ENCODE data around the gene FOXB1. TPM values are rescaled to one million over a fixed set of nuclear protein-coding genes. Genes with fewer than 3 reads are reported as not detected.

The FOXB1 gene
- total and polyA plus RNA-seq, 2 of the 13 experiments (the other 11 are each of a cell fraction or from before 2014, with no cell fraction given): not detected

DNA sequence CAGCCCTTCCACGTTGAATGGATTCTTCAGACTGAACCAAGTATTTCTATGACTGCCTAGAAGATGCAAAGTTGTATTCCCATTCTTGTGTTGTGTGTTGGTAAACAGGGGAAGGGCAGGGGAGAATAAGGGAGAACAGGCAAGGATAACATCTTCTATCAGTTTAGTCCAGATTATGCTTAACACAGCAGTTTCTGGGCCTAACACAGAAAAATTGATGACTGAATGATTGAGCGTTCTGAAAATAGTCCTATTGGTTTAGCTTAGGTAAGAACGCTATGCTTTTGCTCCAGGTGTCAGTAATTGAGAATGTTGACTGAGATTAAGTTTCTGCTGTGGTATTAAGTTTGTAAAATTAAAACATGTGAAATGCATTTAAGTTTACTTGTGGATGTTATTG is 8.6 kb downstream of the FOXB1 start:
- H3K4me2 ChIP-seq (ENCODE audit: low read depth, low read length): no peak overlapping the region
- in situ Hi-C loops (cut with HindIII; ENCODE audit: extremely low pct_ligation_motif_present, low pct_unique_long_range_greater_than_20kb): no loop called here
- no peaks in the 10 kb centered on the region for H3K36me3 ChIP-seq (replicated peaks in 1 of 2; ENCODE audit: control insufficient read depth in 1 of 2, insufficient read depth in 2 of 2, low read length in 2 of 2)
- TF ChIP-seq NBN (conservative IDR thresholded peaks at IDR 0.05): no peak
- TF ChIP-seq MAFK (conservative IDR thresholded peaks at IDR 0.05 in 1 of 2, IDR thresholded peaks at IDR 0.05 in 1 of 2; ENCODE audit: low read length in 2 of 2): peak; percentile 70 to 83
- no peak for TF ChIP-seq ZNF253 (CRISPR knock-in tag; IDR thresholded peaks at IDR 0.05; ENCODE audit: borderline replicate concordance)
- no peak for TF ChIP-seq HNRNPLL (IDR thresholded peaks at IDR 0.05; ENCODE audit: low read depth, low read length, poor library complexity, severe bottlenecking)
- TF ChIP-seq MAFF (IDR thresholded peaks at IDR 0.05; ENCODE audit: low read depth, low read length): peak; percentile 62
- no peak for TF ChIP-seq RFXANK (CRISPR knock-in tag; IDR thresholded peaks at IDR 0.05)
- no peak for TF ChIP-seq CCAR2 (optimal IDR thresholded peaks at IDR 0.05; ENCODE audit: low read depth, low read length)
- TF ChIP-seq, protein P1, sequence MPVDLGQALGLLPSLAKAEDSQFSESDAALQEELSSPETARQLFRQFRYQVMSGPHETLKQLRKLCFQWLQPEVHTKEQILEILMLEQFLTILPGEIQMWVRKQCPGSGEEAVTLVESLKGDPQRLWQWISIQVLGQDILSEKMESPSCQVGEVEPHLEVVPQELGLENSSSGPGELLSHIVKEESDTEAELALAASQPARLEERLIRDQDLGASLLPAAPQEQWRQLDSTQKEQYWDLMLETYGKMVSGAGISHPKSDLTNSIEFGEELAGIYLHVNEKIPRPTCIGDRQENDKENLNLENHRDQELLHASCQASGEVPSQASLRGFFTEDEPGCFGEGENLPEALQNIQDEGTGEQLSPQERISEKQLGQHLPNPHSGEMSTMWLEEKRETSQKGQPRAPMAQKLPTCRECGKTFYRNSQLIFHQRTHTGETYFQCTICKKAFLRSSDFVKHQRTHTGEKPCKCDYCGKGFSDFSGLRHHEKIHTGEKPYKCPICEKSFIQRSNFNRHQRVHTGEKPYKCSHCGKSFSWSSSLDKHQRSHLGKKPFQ (CRISPR knock-in tag; IDR thresholded peaks at IDR 0.05; ENCODE audit: insufficient replicate concordance): no peak
- ChIA-PET POLR2A (no interaction called here), CTCF (ENCODE audit: low intra/inter-chr PET ratio, low total read pairs) (no interaction called here)
- H3K9me3 ChIP-seq (ENCODE audit: low read length): no peaks in the 10 kb centered on the region
- 33% methylated on average over 3 of the region's 3 CpGs for WGBS (ENCODE audit: low lambda C conversion rate)
- no peaks in the 10 kb centered on the region for H4K20me1 ChIP-seq (ENCODE audit: insufficient read depth, low read length)
- H2AFZ ChIP-seq (ENCODE audit: low read length): no peak overlapping the region
- peaks cover 0 to 22% of the 10 kb centered on the region in 2 experiments; a peak in 2 of 5 replicates for H3K27me3 ChIP-seq (ENCODE audit: control insufficient read depth in 1 of 2, insufficient read depth in 2 of 2, low read length in 2 of 2)
- DNase-seq (ENCODE audit: low spot score) (no peak), ATAC-seq (no peak), FAIRE-seq (no peak)
- H3K4me1 ChIP-seq (ENCODE audit: insufficient read depth, low read length): no peaks in the 10 kb centered on the region
- H3K9ac ChIP-seq (ENCODE audit: insufficient read depth, low read depth, low read length): no peak overlapping the region
- H3K27ac ChIP-seq (ENCODE audit: extremely low read length, insufficient read depth, low read length): no peak overlapping the region
- intact Hi-C loops (cut with micrococcal nuclease; ENCODE audit: unreplicated experiment): no loop called here
- H3K4me3 ChIP-seq (replicated peaks in 1 of 3; ENCODE audit: insufficient read depth in 1 of 3, low read depth in 2 of 3, low read length in 3 of 3): no peak overlapping the region
- BruUV-seq (replicated peaks): no TSS peak
- no peaks in the 10 kb centered on the region for H3K79me2 ChIP-seq (ENCODE audit: insufficient read depth, low read length)
